AG09309 (cell line): ENCODE measurements around the gene FGFR4.
A peak's percentile ranks its signal among the peaks of the same experiment; 100 is the strongest.

Experiments
- DNase-seq: peaks from one replicate; pipeline ENCODE4 v3.0.0-alpha.2; 2010; ENCODE audit warnings: low read depth
- H3K4me3 ChIP-seq: 2 replicates; pipeline ENCODE4 v1.5.1; 2011; ENCODE audit warnings: mild to moderate bottlenecking, low read depth, low read length, moderate library complexity; ENCODE audit not compliant: control insufficient read depth
- TF ChIP-seq, protein P1 (sequence below): IDR thresholded peaks from 2 replicates; pipeline ENCODE4 v1.5.1; 2011; ENCODE audit warnings: mild to moderate bottlenecking, low read depth, low read length, inconsistent platforms; ENCODE audit not compliant: insufficient read depth, control insufficient read depth; ENCODE audit errors: missing control alignments

FGFR4 gene

GRCh38 chr5:177067503-177067902 lies 19.2 kb upstream of the FGFR4 start:
- H3K4me3 ChIP-seq: no peak overlapping the region
- TF ChIP-seq, protein P1, sequence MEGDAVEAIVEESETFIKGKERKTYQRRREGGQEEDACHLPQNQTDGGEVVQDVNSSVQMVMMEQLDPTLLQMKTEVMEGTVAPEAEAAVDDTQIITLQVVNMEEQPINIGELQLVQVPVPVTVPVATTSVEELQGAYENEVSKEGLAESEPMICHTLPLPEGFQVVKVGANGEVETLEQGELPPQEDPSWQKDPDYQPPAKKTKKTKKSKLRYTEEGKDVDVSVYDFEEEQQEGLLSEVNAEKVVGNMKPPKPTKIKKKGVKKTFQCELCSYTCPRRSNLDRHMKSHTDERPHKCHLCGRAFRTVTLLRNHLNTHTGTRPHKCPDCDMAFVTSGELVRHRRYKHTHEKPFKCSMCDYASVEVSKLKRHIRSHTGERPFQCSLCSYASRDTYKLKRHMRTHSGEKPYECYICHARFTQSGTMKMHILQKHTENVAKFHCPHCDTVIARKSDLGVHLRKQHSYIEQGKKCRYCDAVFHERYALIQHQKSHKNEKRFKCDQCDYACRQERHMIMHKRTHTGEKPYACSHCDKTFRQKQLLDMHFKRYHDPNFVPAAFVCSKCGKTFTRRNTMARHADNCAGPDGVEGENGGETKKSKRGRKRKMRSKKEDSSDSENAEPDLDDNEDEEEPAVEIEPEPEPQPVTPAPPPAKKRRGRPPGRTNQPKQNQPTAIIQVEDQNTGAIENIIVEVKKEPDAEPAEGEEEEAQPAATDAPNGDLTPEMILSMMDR: no peak
- DNase-seq: no peak

GRCh38 chr5:177070536-177071191 lies 16.1 kb upstream of the FGFR4 start:
- no peak for DNase-seq
- TF ChIP-seq, protein P1: no peak
- H3K4me3 ChIP-seq: no peak overlapping the region

GRCh38 chr5:177071666-177072385 lies 14.9 kb upstream of the FGFR4 start:
- peak; percentile 51 for DNase-seq
- TF ChIP-seq, protein P1: peak; percentile 84
- no peak overlapping the region for H3K4me3 ChIP-seq

GRCh38 chr5:177077335-177077734 lies 9.4 kb upstream of the FGFR4 start:
- TF ChIP-seq, protein P1: no peak

GRCh38 chr5:177079606-177080005 lies 7.1 kb upstream of the FGFR4 start:
- no peak for DNase-seq
- H3K4me3 ChIP-seq: no peak overlapping the region
- TF ChIP-seq, protein P1: no peak

More at GRCh38 chr5:177077335-177077734, 9.4 kb upstream of the FGFR4 start:
- DNase-seq: no peak
- no peak overlapping the region for H3K4me3 ChIP-seq

- no peak overlapping the region for H3K4me3 ChIP-seq
- TF ChIP-seq, protein P1: no peak
- DNase-seq: no peak
These were observed 6.5 kb upstream of the FGFR4 start for GRCh38 chr5:177080265-177080664.
